GM12865 (cell line): ENCODE data around the gene AAR2.

ENCODE experiments used
- DNase-seq: peaks from one replicate; pipeline ENCODE4 v3.0.0; 2010; ENCODE audit warnings: low read depth
- H3K4me3 ChIP-seq: 2 replicates; pipeline ENCODE4 v1.5.1; 2011; ENCODE audit warnings: mild to moderate bottlenecking, low read depth, low read length, control low read depth
- TF ChIP-seq, protein P1 (sequence below): IDR thresholded peaks from 2 replicates; pipeline ENCODE4 v1.5.1; 2011; ENCODE audit warnings: low read length, control low read depth, low read depth, inconsistent platforms; ENCODE audit not compliant: insufficient read depth; ENCODE audit errors: missing control alignments

AAR2 gene

GRCh38 chr20:36218380-36219064 is 17.8 kb upstream of the AAR2 start:
- TF ChIP-seq, protein P1, sequence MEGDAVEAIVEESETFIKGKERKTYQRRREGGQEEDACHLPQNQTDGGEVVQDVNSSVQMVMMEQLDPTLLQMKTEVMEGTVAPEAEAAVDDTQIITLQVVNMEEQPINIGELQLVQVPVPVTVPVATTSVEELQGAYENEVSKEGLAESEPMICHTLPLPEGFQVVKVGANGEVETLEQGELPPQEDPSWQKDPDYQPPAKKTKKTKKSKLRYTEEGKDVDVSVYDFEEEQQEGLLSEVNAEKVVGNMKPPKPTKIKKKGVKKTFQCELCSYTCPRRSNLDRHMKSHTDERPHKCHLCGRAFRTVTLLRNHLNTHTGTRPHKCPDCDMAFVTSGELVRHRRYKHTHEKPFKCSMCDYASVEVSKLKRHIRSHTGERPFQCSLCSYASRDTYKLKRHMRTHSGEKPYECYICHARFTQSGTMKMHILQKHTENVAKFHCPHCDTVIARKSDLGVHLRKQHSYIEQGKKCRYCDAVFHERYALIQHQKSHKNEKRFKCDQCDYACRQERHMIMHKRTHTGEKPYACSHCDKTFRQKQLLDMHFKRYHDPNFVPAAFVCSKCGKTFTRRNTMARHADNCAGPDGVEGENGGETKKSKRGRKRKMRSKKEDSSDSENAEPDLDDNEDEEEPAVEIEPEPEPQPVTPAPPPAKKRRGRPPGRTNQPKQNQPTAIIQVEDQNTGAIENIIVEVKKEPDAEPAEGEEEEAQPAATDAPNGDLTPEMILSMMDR: no peak
- H3K4me3 ChIP-seq: no peak overlapping the region
- DNase-seq: no peak

DNA sequence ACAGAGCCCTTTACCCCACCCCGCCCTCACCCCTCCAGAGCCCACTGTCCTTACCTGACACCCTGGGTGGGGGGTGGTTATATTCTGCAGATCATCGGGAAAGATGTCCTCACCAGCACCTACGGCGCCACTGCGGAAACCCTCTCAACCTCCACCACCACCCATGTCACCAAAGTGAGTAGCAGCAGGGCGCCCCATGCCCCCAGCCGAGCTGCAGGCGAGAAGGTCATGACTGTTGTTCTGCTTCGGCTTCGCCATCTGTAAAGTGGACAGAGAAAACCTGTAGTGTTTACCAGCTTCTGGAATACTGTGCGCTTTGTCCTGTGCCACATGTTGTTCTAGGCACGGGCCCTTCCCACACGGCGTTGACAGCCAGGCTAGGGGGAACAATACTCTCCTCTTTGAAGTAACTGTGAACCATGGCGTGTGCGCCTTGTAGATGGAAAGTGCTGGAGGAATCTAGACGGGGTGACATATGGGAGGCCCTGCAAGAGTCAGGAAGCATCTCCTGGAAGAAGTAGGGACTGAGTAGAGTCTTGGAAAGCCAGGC is 16.5 kb upstream of the AAR2 start:
- TF ChIP-seq, protein P1: no peak
- H3K4me3 ChIP-seq: no peak overlapping the region
- no peak for DNase-seq

DNA sequence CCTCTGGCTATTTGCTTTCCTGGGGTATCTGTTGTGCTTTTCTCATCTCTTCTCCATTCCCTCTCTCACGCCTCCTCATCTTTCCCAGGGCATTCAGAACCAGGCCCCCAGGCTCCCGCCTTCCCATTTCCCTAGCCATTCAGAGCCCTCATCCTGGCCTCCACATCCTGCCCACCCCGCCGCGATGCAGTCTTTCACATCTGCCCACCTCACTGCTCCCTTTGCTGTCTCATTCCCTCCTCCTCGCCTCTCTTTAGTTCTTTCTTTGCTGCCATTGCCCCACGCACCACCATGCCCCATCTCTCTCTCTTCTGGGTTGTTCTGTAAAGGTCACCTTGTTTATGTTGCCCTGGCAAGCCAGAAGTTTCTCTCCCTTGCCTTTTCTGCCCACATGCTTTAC is 10.6 kb upstream of the AAR2 start:
- TF ChIP-seq, protein P1: no peak
- no peak for DNase-seq
- no peak overlapping the region for H3K4me3 ChIP-seq

GRCh38 chr20:36228770-36229169 is 7.5 kb upstream of the AAR2 start:
- no peak overlapping the region for H3K4me3 ChIP-seq
- TF ChIP-seq, protein P1: no peak
- DNase-seq: no peak

- peak; percentile 8 for DNase-seq
- TF ChIP-seq, protein P1: no peak
- no peak overlapping the region for H3K4me3 ChIP-seq
These were observed 6.3 kb upstream of the AAR2 start for GRCh38 chr20:36230019-36230418.

DNA sequence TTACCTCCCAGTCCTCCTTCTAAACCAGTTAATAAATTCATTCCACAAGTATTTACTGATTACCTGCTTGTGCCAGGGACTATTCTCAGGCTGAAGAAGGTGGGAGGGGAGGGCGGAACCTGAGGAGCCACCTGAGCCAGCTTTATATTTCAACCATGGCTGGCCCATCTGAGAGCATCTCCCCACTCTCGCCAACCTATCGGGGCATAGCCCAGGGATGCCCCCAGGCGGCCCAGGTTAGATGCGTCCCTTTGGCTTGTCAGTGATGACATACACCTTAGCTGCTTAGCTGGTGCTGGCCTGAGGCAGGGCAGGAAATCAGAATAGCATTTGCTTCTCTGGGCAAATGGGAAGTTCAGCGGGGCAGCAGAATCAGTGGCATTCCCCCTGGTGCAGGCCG is 4.9 kb upstream of the AAR2 start:
- DNase-seq: no peak
- TF ChIP-seq, protein P1: no peak

DNA sequence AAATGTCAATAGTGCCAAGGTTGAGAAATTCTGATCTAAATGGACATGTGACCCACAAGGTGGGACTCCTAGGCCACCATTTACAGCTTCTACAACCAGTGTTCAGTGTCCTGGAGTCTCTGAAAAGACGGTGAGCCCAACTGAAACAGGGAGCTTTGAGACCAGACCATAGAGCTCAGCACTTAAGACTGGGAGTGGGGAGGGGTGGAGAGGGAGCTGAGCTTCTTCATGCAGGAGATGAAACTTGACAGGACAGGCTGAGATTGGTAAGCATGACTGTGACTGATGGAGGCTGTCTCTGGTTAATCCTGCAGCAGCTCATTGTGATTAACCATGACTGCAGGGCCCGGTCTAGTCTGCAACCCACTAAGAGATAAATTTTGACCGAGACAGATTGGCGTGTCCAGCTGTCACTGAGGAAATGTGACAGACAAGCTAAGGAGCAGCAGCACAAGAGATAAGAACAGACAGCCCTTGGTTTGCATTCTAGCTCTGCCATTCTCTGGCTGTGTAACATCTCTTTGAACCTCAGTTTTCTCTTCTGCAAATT is 1.4 kb upstream of the AAR2 start:
- DNase-seq: no peak
- no peak overlapping the region for H3K4me3 ChIP-seq
- TF ChIP-seq, protein P1: no peak

More for the DNA sequence above, 4.9 kb upstream of the AAR2 start:
- H3K4me3 ChIP-seq: no peak overlapping the region
